NB4 (cell line): ENCODE measurements around the gene NUMB.

Source experiments
- CTCF ChIP-seq: IDR thresholded peaks from one replicate; pipeline ENCODE4 v1.5.1; 2012; ENCODE audit warnings: low read depth, low read length
- MYC ChIP-seq: IDR thresholded peaks from 2 replicates; pipeline ENCODE4 v1.6.1; 2011; ENCODE audit warnings: low read depth, low read length
- POLR2A ChIP-seq: IDR thresholded peaks from 2 replicates; pipeline ENCODE4 v1.6.1; 2011; ENCODE audit warnings: mild to moderate bottlenecking; ENCODE audit not compliant: insufficient read length; ENCODE audit errors: extremely low read depth

- TF ChIP-seq CTCF (no peak), POLR2A (no peak), MYC (no peak)
Measured at GRCh38 chr14:73468828-73469375, 10.6 kb upstream of the NUMB start.
